T-helper 2 cell treated with Interferon-gamma antibody and Interleukin-4, amounts not matched to agents 5 μg/mL and 100 μg/mL, for 36 hours (primary cell): Measurements from ENCODE around the gene MTPN.
A peak's percentile ranks its signal among the peaks of the same experiment; 100 is the strongest.

Source experiments
- DNase-seq: peaks from one replicate; pipeline ENCODE4 v3.0.0; 2021; ENCODE audit warnings: low spot score
- H3K27ac Mint-ChIP-seq: one replicate; pipeline ENCODE4 v1.8.0; 2021; ENCODE audit warnings: mild to moderate bottlenecking, mixed read lengths
- H3K27me3 Mint-ChIP-seq: one replicate; pipeline ENCODE4 v1.8.0; 2021; ENCODE audit warnings: low read depth, mixed read lengths
- H3K36me3 Mint-ChIP-seq: one replicate; pipeline ENCODE4 v1.8.0; 2021; ENCODE audit warnings: low read depth, mixed read lengths
- H3K4me1 Mint-ChIP-seq: one replicate; pipeline ENCODE4 v1.8.0; 2021; ENCODE audit warnings: low read depth, mixed read lengths
- H3K4me3 Mint-ChIP-seq: one replicate; pipeline ENCODE4 v1.8.0; 2022; ENCODE audit warnings: mild to moderate bottlenecking, moderate library complexity, mixed read lengths
- H3K9me3 Mint-ChIP-seq: one replicate; pipeline ENCODE4 v1.8.0; 2021; ENCODE audit warnings: mixed read lengths

Gene MTPN

GRCh38 chr7:136000288-136000913 is 23.2 kb upstream of the MTPN start:
- Mint-ChIP-seq H3K27me3 (peaks cover 3% of the 10 kb centered on the region), H3K9me3 (peaks cover 7% of the 10 kb centered on the region), H3K4me1 (no peaks in the 10 kb centered on the region), H3K36me3 (no peaks in the 10 kb centered on the region), H3K27ac (no peak overlapping the region), H3K4me3 (no peak overlapping the region)
- no peak for DNase-seq

GRCh38 chr7:135998081-135998480 is 20.9 kb upstream of the MTPN start:
- no peak overlapping the region for H3K4me3 Mint-ChIP-seq
- DNase-seq = no peak
- peaks cover 1% of the 10 kb centered on the region for H3K36me3 Mint-ChIP-seq
- H3K27me3 Mint-ChIP-seq = peaks cover 3% of the 10 kb centered on the region
- no peak overlapping the region for H3K27ac Mint-ChIP-seq
- H3K4me1 Mint-ChIP-seq = peaks cover 11% of the 10 kb centered on the region
- H3K9me3 Mint-ChIP-seq = peaks cover 7% of the 10 kb centered on the region

- Mint-ChIP-seq H3K4me1 (peaks cover 19% of the 10 kb centered on the region), H3K36me3 (peaks cover 1% of the 10 kb centered on the region), H3K9me3 (peaks cover 6% of the 10 kb centered on the region), H3K27me3 (peaks cover 2% of the 10 kb centered on the region), H3K4me3 (no peak overlapping the region), H3K27ac (no peak overlapping the region)
- DNase-seq = no peak
Measured at GRCh38 chr7:135995748-135996147, 18.6 kb upstream of the MTPN start.

- H3K9me3 Mint-ChIP-seq = no peaks in the 10 kb centered on the region
- peak overlapping the region; percentile 1 for H3K27ac Mint-ChIP-seq
- DNase-seq = no peak
- H3K36me3 Mint-ChIP-seq = peaks cover 1% of the 10 kb centered on the region
- H3K4me1 Mint-ChIP-seq = peaks cover 23% of the 10 kb centered on the region
- peaks cover 3% of the 10 kb centered on the region for H3K27me3 Mint-ChIP-seq
- H3K4me3 Mint-ChIP-seq = no peak overlapping the region
Measured at GRCh38 chr7:135994466-135995205, 17.5 kb upstream of the MTPN start.

- H3K27me3 Mint-ChIP-seq = peaks cover 3% of the 10 kb centered on the region
- H3K4me1 Mint-ChIP-seq = peaks cover 23% of the 10 kb centered on the region
- peak overlapping the region; percentile 53 for H3K27ac Mint-ChIP-seq
- no peak overlapping the region for H3K4me3 Mint-ChIP-seq
- no peaks in the 10 kb centered on the region for H3K9me3 Mint-ChIP-seq
- H3K36me3 Mint-ChIP-seq = peaks cover 1% of the 10 kb centered on the region
- DNase-seq = no peak
Measured at GRCh38 chr7:135993950-135994349, 16.8 kb upstream of the MTPN start.

GRCh38 chr7:135991906-135992305 is 14.7 kb upstream of the MTPN start:
- no peak for DNase-seq
- H3K27ac Mint-ChIP-seq = no peak overlapping the region
- no peak overlapping the region for H3K4me3 Mint-ChIP-seq
- peaks cover 23% of the 10 kb centered on the region for H3K4me1 Mint-ChIP-seq
- H3K27me3 Mint-ChIP-seq = peaks cover 3% of the 10 kb centered on the region
- H3K9me3 Mint-ChIP-seq = no peaks in the 10 kb centered on the region
- H3K36me3 Mint-ChIP-seq = peaks cover 1% of the 10 kb centered on the region

GRCh38 chr7:135991322-135991721 is 14.2 kb upstream of the MTPN start:
- H3K4me3 Mint-ChIP-seq = no peak overlapping the region
- H3K36me3 Mint-ChIP-seq = peaks cover 1% of the 10 kb centered on the region
- no peak overlapping the region for H3K27ac Mint-ChIP-seq
- no peaks in the 10 kb centered on the region for H3K9me3 Mint-ChIP-seq
- peaks cover 23% of the 10 kb centered on the region for H3K4me1 Mint-ChIP-seq
- peaks cover 3% of the 10 kb centered on the region for H3K27me3 Mint-ChIP-seq
- no peak for DNase-seq

- Mint-ChIP-seq H3K27ac (no peak overlapping the region), H3K9me3 (peaks cover 4% of the 10 kb centered on the region), H3K27me3 (peaks cover 3% of the 10 kb centered on the region), H3K4me3 (no peak overlapping the region), H3K4me1 (peaks cover 23% of the 10 kb centered on the region), H3K36me3 (peaks cover 1% of the 10 kb centered on the region)
- DNase-seq = no peak
Measured at GRCh38 chr7:135990258-135990657, 13.1 kb upstream of the MTPN start.

GRCh38 chr7:135981958-135982646 is 4.9 kb upstream of the MTPN start:
- Mint-ChIP-seq H3K4me3 (peak overlapping the region; percentile 85), H3K36me3 (no peaks in the 10 kb centered on the region), H3K27me3 (no peaks in the 10 kb centered on the region), H3K9me3 (peaks cover 4% of the 10 kb centered on the region), H3K4me1 (peaks cover 40% of the 10 kb centered on the region), H3K27ac (peak overlapping the region; percentile 91)
- DNase-seq = no peak

- H3K27ac Mint-ChIP-seq = peak overlapping the region; percentile 91
- H3K4me1 Mint-ChIP-seq = peaks cover 45% of the 10 kb centered on the region
- peak; percentile 69 for DNase-seq
- peak overlapping the region; percentile 85 for H3K4me3 Mint-ChIP-seq
- peaks cover 4% of the 10 kb centered on the region for H3K36me3 Mint-ChIP-seq
- no peaks in the 10 kb centered on the region for H3K27me3 Mint-ChIP-seq
- H3K9me3 Mint-ChIP-seq = peaks cover 3% of the 10 kb centered on the region
Measured at GRCh38 chr7:135980665-135981180, 3.6 kb upstream of the MTPN start.

- H3K9me3 Mint-ChIP-seq = no peaks in the 10 kb centered on the region
- peaks cover 51% of the 10 kb centered on the region for H3K4me1 Mint-ChIP-seq
- no peaks in the 10 kb centered on the region for H3K27me3 Mint-ChIP-seq
- peak overlapping the region; percentile 85 for H3K4me3 Mint-ChIP-seq
- peak overlapping the region; percentile 91 for H3K27ac Mint-ChIP-seq
- DNase-seq = no peak
- H3K36me3 Mint-ChIP-seq = peaks cover 5% of the 10 kb centered on the region
Measured at GRCh38 chr7:135980012-135980551, 2.9 kb upstream of the MTPN start.

GRCh38 chr7:135979471-135980011 is 2.4 kb upstream of the MTPN start:
- no peaks in the 10 kb centered on the region for H3K9me3 Mint-ChIP-seq
- peaks cover 6% of the 10 kb centered on the region for H3K36me3 Mint-ChIP-seq
- no peak for DNase-seq
- H3K27ac Mint-ChIP-seq = no peak overlapping the region
- peaks cover 53% of the 10 kb centered on the region for H3K4me1 Mint-ChIP-seq
- H3K4me3 Mint-ChIP-seq = no peak overlapping the region
- H3K27me3 Mint-ChIP-seq = no peaks in the 10 kb centered on the region

GRCh38 chr7:135978624-135979023 is 1.5 kb upstream of the MTPN start:
- no peaks in the 10 kb centered on the region for H3K27me3 Mint-ChIP-seq

GRCh38 chr7:135977742-135978066 is 545 bp upstream of the MTPN start:
- H3K4me1 Mint-ChIP-seq = peaks cover 59% of the 10 kb centered on the region

More at GRCh38 chr7:135978624-135979023, 1.5 kb upstream of the MTPN start:
- Mint-ChIP-seq H3K36me3 (peaks cover 9% of the 10 kb centered on the region), H3K4me1 (peaks cover 56% of the 10 kb centered on the region), H3K9me3 (no peaks in the 10 kb centered on the region), H3K4me3 (no peak overlapping the region), H3K27ac (no peak overlapping the region)
- DNase-seq = no peak

More at GRCh38 chr7:135977742-135978066, 545 bp upstream of the MTPN start:
- DNase-seq = no peak
- Mint-ChIP-seq H3K36me3 (peaks cover 11% of the 10 kb centered on the region), H3K27ac (peak overlapping the region; percentile 95), H3K4me3 (peak overlapping the region; percentile 96), H3K9me3 (no peaks in the 10 kb centered on the region), H3K27me3 (no peaks in the 10 kb centered on the region)
